Measurements from ENCODE around the gene KCNIP4. TPM values are rescaled to one million over a fixed set of nuclear protein-coding genes. Genes with fewer than 3 reads are reported as not detected.

The KCNIP4 gene
- total and polyA plus RNA-seq, 2 donors from 2014 or later: 9.8 to 43.9 TPM

GRCh38 chr4:21032089-21032645 lies 916.4 kb downstream of the KCNIP4 start:
- DNase-seq: no peak

GRCh38 chr4:21018817-21019216 lies 929.8 kb downstream of the KCNIP4 start:
- no peak for DNase-seq
- Histone ChIP-seq H3K9me3 (ENCODE audit: control insufficient read depth in 2 of 3, insufficient read depth in 1 of 3, low read length in 3 of 3) (no peaks in the 10 kb centered on the region), H3K4me1 (ENCODE audit: control insufficient read depth in 2 of 3, insufficient read depth in 2 of 3, low read depth in 1 of 3, low read length in 3 of 3) (no peaks in the 10 kb centered on the region), H3K36me3 (ENCODE audit: control insufficient read depth in 2 of 3, insufficient read depth in 3 of 3, low read length in 3 of 3) (no peaks in the 10 kb centered on the region), H3K9ac (ENCODE audit: low read length in 3 of 3) (no peak overlapping the region), H3K27ac (ENCODE audit: low read depth in 2 of 2, low read length in 2 of 2) (no peak overlapping the region), H3K4me3 (ENCODE audit: low read length in 3 of 3) (no peak overlapping the region), H3K27me3 (ENCODE audit: control insufficient read depth, insufficient read depth, low read length) (no peaks in the 10 kb centered on the region)
- intact Hi-C loops (cut with DNase I): no loop called here
- FAIRE-seq: no peak
- TF ChIP-seq, protein P1, sequence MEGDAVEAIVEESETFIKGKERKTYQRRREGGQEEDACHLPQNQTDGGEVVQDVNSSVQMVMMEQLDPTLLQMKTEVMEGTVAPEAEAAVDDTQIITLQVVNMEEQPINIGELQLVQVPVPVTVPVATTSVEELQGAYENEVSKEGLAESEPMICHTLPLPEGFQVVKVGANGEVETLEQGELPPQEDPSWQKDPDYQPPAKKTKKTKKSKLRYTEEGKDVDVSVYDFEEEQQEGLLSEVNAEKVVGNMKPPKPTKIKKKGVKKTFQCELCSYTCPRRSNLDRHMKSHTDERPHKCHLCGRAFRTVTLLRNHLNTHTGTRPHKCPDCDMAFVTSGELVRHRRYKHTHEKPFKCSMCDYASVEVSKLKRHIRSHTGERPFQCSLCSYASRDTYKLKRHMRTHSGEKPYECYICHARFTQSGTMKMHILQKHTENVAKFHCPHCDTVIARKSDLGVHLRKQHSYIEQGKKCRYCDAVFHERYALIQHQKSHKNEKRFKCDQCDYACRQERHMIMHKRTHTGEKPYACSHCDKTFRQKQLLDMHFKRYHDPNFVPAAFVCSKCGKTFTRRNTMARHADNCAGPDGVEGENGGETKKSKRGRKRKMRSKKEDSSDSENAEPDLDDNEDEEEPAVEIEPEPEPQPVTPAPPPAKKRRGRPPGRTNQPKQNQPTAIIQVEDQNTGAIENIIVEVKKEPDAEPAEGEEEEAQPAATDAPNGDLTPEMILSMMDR (IDR thresholded peaks at IDR 0.05; ENCODE audit: borderline replicate concordance, extremely low read depth, insufficient read depth): no peak

More at GRCh38 chr4:21032089-21032645, 916.4 kb downstream of the KCNIP4 start:
- Histone ChIP-seq H3K27ac (ENCODE audit: low read depth in 2 of 2, low read length in 2 of 2) (no peak overlapping the region), H3K4me1 (ENCODE audit: control insufficient read depth in 2 of 3, insufficient read depth in 2 of 3, low read depth in 1 of 3, low read length in 3 of 3) (no peaks in the 10 kb centered on the region), H3K9ac (ENCODE audit: low read length in 3 of 3) (no peak overlapping the region), H3K27me3 (ENCODE audit: control insufficient read depth, insufficient read depth, low read length) (no peaks in the 10 kb centered on the region), H3K9me3 (ENCODE audit: control insufficient read depth in 2 of 3, insufficient read depth in 1 of 3, low read length in 3 of 3) (no peaks in the 10 kb centered on the region), H3K4me3 (ENCODE audit: low read length in 3 of 3) (no peak overlapping the region), H3K36me3 (ENCODE audit: control insufficient read depth in 2 of 3, insufficient read depth in 3 of 3, low read length in 3 of 3) (no peaks in the 10 kb centered on the region)
- TF ChIP-seq, protein P1 (IDR thresholded peaks at IDR 0.05; ENCODE audit: borderline replicate concordance, extremely low read depth, insufficient read depth): no peak
- FAIRE-seq: no peak
- intact Hi-C loops (cut with DNase I): no loop called here

DNA sequence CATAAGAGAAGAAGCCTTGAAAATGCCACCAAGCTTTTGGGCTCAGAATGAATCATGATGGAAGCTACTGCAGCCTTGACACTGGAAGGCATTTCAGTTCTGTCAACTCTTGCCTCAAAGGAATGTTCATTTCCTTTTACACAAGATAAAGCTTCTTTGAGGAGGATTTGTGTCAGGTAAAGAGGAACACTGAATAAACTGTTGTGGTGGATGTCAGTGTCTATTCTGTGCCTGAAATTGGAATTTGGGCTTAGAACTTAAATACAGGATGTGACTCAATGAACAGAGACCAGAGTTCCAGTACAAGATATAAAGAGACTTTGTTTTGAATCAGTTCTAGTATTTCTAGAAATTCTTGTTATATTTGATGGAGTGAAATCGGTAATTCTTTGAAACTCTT lies 935.1 kb downstream of the KCNIP4 start:
- Histone ChIP-seq H3K27ac (ENCODE audit: low read depth in 2 of 2, low read length in 2 of 2) (no peak overlapping the region), H3K4me1 (ENCODE audit: control insufficient read depth in 2 of 3, insufficient read depth in 2 of 3, low read depth in 1 of 3, low read length in 3 of 3) (no peaks in the 10 kb centered on the region), H3K4me3 (ENCODE audit: low read length in 3 of 3) (no peak overlapping the region), H3K36me3 (ENCODE audit: control insufficient read depth in 2 of 3, insufficient read depth in 3 of 3, low read length in 3 of 3) (no peaks in the 10 kb centered on the region), H3K9ac (ENCODE audit: low read length in 3 of 3) (no peak overlapping the region), H3K9me3 (ENCODE audit: control insufficient read depth in 2 of 3, insufficient read depth in 1 of 3, low read length in 3 of 3) (no peaks in the 10 kb centered on the region), H3K27me3 (ENCODE audit: control insufficient read depth, insufficient read depth, low read length) (no peaks in the 10 kb centered on the region)
- intact Hi-C loops (cut with DNase I): no loop called here
- no peak for FAIRE-seq
- DNase-seq: no peak
- TF ChIP-seq, protein P1 (IDR thresholded peaks at IDR 0.05; ENCODE audit: borderline replicate concordance, extremely low read depth, insufficient read depth): no peak

GRCh38 chr4:21012851-21013331 lies 935.7 kb downstream of the KCNIP4 start:
- FAIRE-seq: no peak
- no peaks in the 10 kb centered on the region for H3K9me3 ChIP-seq (ENCODE audit: control insufficient read depth in 2 of 3, insufficient read depth in 1 of 3, low read length in 3 of 3)

More at GRCh38 chr4:21012851-21013331, 935.7 kb downstream of the KCNIP4 start:
- DNase-seq: no peak
- Histone ChIP-seq H3K27me3 (ENCODE audit: control insufficient read depth, insufficient read depth, low read length) (no peaks in the 10 kb centered on the region), H3K36me3 (ENCODE audit: control insufficient read depth in 2 of 3, insufficient read depth in 3 of 3, low read length in 3 of 3) (no peaks in the 10 kb centered on the region), H3K4me1 (ENCODE audit: control insufficient read depth in 2 of 3, insufficient read depth in 2 of 3, low read depth in 1 of 3, low read length in 3 of 3) (no peaks in the 10 kb centered on the region), H3K9ac (ENCODE audit: low read length in 3 of 3) (no peak overlapping the region), H3K4me3 (ENCODE audit: low read length in 3 of 3) (no peak overlapping the region), H3K27ac (ENCODE audit: low read depth in 2 of 2, low read length in 2 of 2) (no peak overlapping the region)
- TF ChIP-seq, protein P1 (IDR thresholded peaks at IDR 0.05; ENCODE audit: borderline replicate concordance, extremely low read depth, insufficient read depth): no peak
- intact Hi-C loops (cut with DNase I): no loop called here

Measured in kidney (tissue), 14 donors.